Stimulated activated naive CD4-positive, alpha-beta T cell treated with Interleukin-2 at 50 U/mL for 16 hours (primary cell): ENCODE results near the gene RARB.

Source experiments
- DNase-seq: peaks from one replicate; lab custom pipeline; 2025; lab: John Stamatoyannopoulos, UW

Gene RARB

GRCh38 chr3:25610167-25610566, 182.1 kb downstream of the RARB start:
- DNase-seq, result no peak

GRCh38 chr3:25610779-25611178, 182.7 kb downstream of the RARB start:
- DNase-seq, result no peak

- no peak for DNase-seq
Observed at GRCh38 chr3:25611193-25611592, 183.1 kb downstream of the RARB start.

GRCh38 chr3:25618028-25618427, 190.0 kb downstream of the RARB start:
- DNase-seq, result no peak

- DNase-seq, result no peak
Observed at GRCh38 chr3:25619382-25619781, 191.3 kb downstream of the RARB start.

- no peak for DNase-seq
Observed at GRCh38 chr3:25620493-25620892, 192.4 kb downstream of the RARB start.

- no peak for DNase-seq
Observed at GRCh38 chr3:25621087-25621486, 193.0 kb downstream of the RARB start.

GRCh38 chr3:25631989-25632388, 203.9 kb downstream of the RARB start:
- DNase-seq, result no peak

GRCh38 chr3:25633919-25634318, 205.9 kb downstream of the RARB start:
- DNase-seq, result no peak

GRCh38 chr3:25635038-25635437, 207.0 kb downstream of the RARB start:
- no peak for DNase-seq
